Parathyroid adenoma (tissue), 2 donors: ENCODE measurements around the gene ADH5.
"Not testable (repeated sequence)": the region's sequence is repeated elsewhere in the genome, so short reads cannot be mapped to it uniquely, and the experiment has no call there.

Experiments
- H2AFZ ChIP-seq: fragments of 300-600 bp; sonication (generic); one replicate; pipeline ENCODE4 v1.7.0; 2017; ENCODE audit warnings: antibody characterized with exemption, mild to moderate bottlenecking
- H3K27ac ChIP-seq: fragments of 300-600 bp; sonication (generic); one replicate; pipeline ENCODE4 v1.7.0; 2017
- H3K27me3 ChIP-seq: fragments of 300-600 bp; sonication (generic); one replicate; pipeline ENCODE4 v1.7.0; 2017; ENCODE audit warnings: low read length; ENCODE audit not compliant: control insufficient read depth, insufficient read depth
- H3K36me3 ChIP-seq: fragments of 300-600 bp; sonication (generic); one replicate; pipeline ENCODE4 v1.7.0; 2017; ENCODE audit warnings: low read length; ENCODE audit not compliant: control insufficient read depth, insufficient read depth
- H3K4me1 ChIP-seq: fragments of 300-600 bp; sonication (generic); one replicate; pipeline ENCODE4 v1.7.0; 2017; ENCODE audit warnings: control low read depth
- H3K4me2 ChIP-seq: fragments of 300-600 bp; sonication (generic); one replicate; pipeline ENCODE4 v1.7.0; 2017; ENCODE audit warnings: low read length
- H3K4me3 ChIP-seq: fragments of 300-600 bp; sonication (generic); one replicate; pipeline ENCODE4 v1.7.0; 2017; ENCODE audit warnings: low read depth, low read length
- H3K79me2 ChIP-seq: fragments of 300-600 bp; sonication (generic); one replicate; pipeline ENCODE4 v1.7.0; 2017; ENCODE audit warnings: control low read depth
- H3K9ac ChIP-seq: fragments of 300-600 bp; sonication (generic); one replicate; pipeline ENCODE4 v1.7.0; 2017; ENCODE audit warnings: mild to moderate bottlenecking
- H3K9me3 ChIP-seq: fragments of 300-600 bp; sonication (generic); one replicate; pipeline ENCODE4 v1.7.0; 2017; ENCODE audit warnings: low read length; ENCODE audit not compliant: control insufficient read depth
- TF ChIP-seq, protein P1 (sequence below): fragments of 300-600 bp; sonication (generic); IDR thresholded peaks from one replicate; pipeline ENCODE4 v1.7.0; 2017; ENCODE audit warnings: antibody characterized with exemption, mild to moderate bottlenecking
- donor health status: primary hyperparathyroidism.

Gene ADH5

DNA sequence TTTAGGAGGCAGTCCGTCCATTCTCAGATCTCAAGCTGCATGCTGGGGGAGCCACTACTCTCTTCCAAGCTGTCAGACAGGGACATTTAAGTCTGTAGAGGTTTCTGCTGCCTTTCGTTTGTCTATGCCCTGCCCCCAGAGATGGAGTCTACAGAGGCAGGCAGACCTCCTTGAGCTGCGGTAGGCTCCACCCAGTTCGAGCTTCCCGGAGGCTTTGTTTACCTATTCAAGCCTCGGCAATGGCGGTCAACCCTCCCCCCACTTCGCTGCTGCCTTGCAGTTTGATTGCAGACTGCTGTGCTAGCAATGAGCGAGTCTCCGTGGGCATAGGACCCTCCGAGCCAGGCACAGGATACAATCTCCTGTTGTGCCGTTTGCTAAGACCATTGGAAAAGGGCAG is 10.7 kb upstream of the ADH5 start:
- no peaks in the 10 kb centered on the region for H3K79me2 ChIP-seq
- H2AFZ ChIP-seq, result no peak overlapping the region
- TF ChIP-seq, protein P1, sequence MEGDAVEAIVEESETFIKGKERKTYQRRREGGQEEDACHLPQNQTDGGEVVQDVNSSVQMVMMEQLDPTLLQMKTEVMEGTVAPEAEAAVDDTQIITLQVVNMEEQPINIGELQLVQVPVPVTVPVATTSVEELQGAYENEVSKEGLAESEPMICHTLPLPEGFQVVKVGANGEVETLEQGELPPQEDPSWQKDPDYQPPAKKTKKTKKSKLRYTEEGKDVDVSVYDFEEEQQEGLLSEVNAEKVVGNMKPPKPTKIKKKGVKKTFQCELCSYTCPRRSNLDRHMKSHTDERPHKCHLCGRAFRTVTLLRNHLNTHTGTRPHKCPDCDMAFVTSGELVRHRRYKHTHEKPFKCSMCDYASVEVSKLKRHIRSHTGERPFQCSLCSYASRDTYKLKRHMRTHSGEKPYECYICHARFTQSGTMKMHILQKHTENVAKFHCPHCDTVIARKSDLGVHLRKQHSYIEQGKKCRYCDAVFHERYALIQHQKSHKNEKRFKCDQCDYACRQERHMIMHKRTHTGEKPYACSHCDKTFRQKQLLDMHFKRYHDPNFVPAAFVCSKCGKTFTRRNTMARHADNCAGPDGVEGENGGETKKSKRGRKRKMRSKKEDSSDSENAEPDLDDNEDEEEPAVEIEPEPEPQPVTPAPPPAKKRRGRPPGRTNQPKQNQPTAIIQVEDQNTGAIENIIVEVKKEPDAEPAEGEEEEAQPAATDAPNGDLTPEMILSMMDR, result no peak
- no peak overlapping the region for H3K4me2 ChIP-seq
- H3K27me3 ChIP-seq, result no peaks in the 10 kb centered on the region
- no peak overlapping the region for H3K9ac ChIP-seq
- H3K9me3 ChIP-seq, result no peaks in the 10 kb centered on the region
- H3K36me3 ChIP-seq, result no peaks in the 10 kb centered on the region
- H3K4me1 ChIP-seq, result no peaks in the 10 kb centered on the region
- no peak overlapping the region for H3K27ac ChIP-seq
- no peak overlapping the region for H3K4me3 ChIP-seq

DNA sequence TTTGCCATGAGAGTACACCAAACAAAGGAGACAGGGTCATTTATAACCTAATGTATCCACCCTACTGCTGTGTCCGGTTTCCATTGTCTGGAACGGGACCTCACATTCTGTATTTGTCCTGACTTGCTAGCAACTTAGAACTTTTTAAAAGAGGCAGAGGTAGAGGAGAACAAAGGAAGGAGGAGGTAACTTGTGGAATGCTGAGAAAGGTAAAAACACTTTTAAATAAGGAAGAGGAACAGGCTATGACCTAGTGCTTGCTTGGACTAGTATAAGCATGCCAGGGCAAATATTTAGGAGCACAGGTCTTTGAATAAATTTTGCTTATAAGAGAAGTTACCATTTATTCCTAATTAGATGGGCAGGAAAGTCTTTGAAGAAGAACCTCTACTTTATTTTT is 3.3 kb upstream of the ADH5 start:
- not testable (repeated sequence) for H3K4me2 ChIP-seq, H3K27me3 ChIP-seq, H3K79me2 ChIP-seq, H3K4me1 ChIP-seq, H3K9me3 ChIP-seq, H3K36me3 ChIP-seq, H3K4me3 ChIP-seq, H3K27ac ChIP-seq, H2AFZ ChIP-seq, H3K9ac ChIP-seq

DNA sequence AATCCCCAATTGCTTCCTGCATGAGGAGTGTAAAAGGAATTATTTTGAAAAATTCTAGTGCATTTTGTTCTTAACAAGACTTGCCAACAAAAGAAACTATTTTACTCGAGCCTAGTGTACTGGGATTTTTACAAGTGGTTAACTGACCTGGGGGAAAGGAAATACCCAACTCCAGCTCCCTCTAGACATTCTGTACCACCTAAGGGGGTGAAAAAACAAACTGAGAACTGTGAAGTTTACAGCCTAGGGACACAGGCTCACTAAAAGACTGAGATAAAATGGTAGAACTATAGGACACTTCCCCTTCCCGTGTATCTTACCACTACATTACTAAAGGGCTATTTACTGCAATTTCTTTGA is 2.6 kb upstream of the ADH5 start:
- H2AFZ ChIP-seq, result no peak overlapping the region
- no peaks in the 10 kb centered on the region for H3K36me3 ChIP-seq
- no peaks in the 10 kb centered on the region for H3K27me3 ChIP-seq
- TF ChIP-seq, protein P1, result no peak
- H3K27ac ChIP-seq, result no peak overlapping the region
- no peaks in the 10 kb centered on the region for H3K79me2 ChIP-seq
- no peaks in the 10 kb centered on the region for H3K9me3 ChIP-seq
- no peaks in the 10 kb centered on the region for H3K4me1 ChIP-seq
- no peak overlapping the region for H3K9ac ChIP-seq
- H3K4me2 ChIP-seq, result no peak overlapping the region
- no peak overlapping the region for H3K4me3 ChIP-seq

DNA sequence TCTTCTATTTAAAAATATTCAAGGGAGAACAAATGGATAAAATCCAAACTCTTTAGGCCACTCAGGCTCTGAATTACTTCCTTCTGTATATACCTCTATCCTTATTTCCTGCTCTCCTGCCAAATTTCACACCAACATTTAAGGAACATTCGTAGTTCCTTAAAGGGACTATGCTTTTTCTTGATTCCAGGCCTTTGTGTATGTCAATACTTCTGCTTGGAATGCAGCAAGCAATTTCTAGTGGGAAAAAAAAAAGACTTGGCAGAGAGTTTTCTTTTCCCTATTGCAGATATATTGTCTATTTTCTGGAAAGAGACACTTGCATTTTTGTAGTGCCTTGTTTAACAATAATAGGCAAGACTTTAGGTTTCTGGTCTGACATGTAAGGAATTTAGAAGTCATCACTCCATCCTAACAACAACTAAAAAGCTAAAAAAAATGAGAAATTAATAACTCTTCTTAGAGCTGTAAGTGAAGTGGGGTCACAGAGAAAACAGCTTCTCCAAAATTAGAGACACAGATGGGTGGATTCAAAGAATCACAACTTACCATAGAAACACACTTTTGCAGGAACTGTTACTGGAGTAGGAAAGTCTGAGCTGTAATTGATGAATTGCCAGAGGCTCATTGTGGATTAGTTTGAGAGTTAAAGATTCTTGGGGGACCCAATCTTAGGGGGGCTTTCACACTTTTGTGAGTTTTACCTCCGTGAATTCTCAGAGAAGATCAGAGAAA is 2.1 kb upstream of the ADH5 start:
- no peak overlapping the region for H3K27ac ChIP-seq
- no peaks in the 10 kb centered on the region for H3K79me2 ChIP-seq
- no peaks in the 10 kb centered on the region for H3K27me3 ChIP-seq
- H3K4me2 ChIP-seq, result no peak overlapping the region
- no peaks in the 10 kb centered on the region for H3K4me1 ChIP-seq
- no peak overlapping the region for H3K9ac ChIP-seq
- no peaks in the 10 kb centered on the region for H3K36me3 ChIP-seq
- H3K4me3 ChIP-seq, result no peak overlapping the region
- H3K9me3 ChIP-seq, result no peaks in the 10 kb centered on the region
- TF ChIP-seq, protein P1, result no peak
- no peak overlapping the region for H2AFZ ChIP-seq

DNA sequence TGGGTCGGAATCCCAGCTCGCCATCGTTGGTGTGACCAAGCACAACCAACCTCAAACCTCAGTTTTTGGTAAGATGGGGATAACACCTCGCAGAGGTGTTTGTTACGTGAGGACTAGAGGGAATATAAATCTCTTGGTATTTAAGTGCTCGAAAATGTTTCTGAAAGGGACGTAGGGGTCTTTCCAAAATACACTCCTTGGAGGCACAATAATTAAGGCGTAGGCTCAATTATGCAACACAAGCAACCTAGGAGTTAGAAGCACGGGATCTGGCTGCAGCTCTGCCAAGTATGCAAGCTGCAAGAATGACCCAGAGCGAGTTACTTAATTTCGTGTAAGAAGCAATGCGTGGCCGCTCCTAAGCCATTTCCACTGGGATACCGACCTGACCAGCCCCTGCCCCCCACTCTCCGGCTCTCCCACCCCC is 552 bp downstream of the ADH5 start:
- peak overlapping the region; percentile 39 for H3K4me2 ChIP-seq
- no peaks in the 10 kb centered on the region for H3K4me1 ChIP-seq
- peak overlapping the region; percentile 70 for H2AFZ ChIP-seq
- H3K36me3 ChIP-seq, result no peaks in the 10 kb centered on the region
- no peaks in the 10 kb centered on the region for H3K27me3 ChIP-seq
- H3K9ac ChIP-seq, result no peak overlapping the region
- H3K9me3 ChIP-seq, result no peaks in the 10 kb centered on the region
- H3K79me2 ChIP-seq, result no peaks in the 10 kb centered on the region
- peak overlapping the region; percentile 32 for H3K27ac ChIP-seq
- TF ChIP-seq, protein P1, result no peak
- H3K4me3 ChIP-seq, result peak overlapping the region; percentile 67
